HEK293 (cell line): ENCODE measurements around the gene LTB4R.

Source experiments
- CTCF ChIP-seq: fragments of 450-650 bp; formaldehyde crosslinking; IDR thresholded peaks from 2 replicates; pipeline ENCODE4 v1.5.1; 2016; ENCODE audit warnings: missing biosample characterization, missing genetic modification characterization
- PRDM1 ChIP-seq: fragments of 450-650 bp; formaldehyde crosslinking; IDR thresholded peaks from 2 replicates; pipeline ENCODE4; 2016; ENCODE audit warnings: missing biosample characterization, missing genetic modification characterization
- REST ChIP-seq: fragments of 450-650 bp; formaldehyde crosslinking; IDR thresholded peaks from 2 replicates; pipeline ENCODE4 v1.5.1; 2016; ENCODE audit warnings: missing biosample characterization, missing genetic modification characterization
- TCF7L2 ChIP-seq: IDR thresholded peaks from 2 replicates; pipeline ENCODE4 v1.6.1; 2011; ENCODE audit warnings: low read depth, mild to moderate bottlenecking, inconsistent platforms, low read length, moderate library complexity, borderline replicate concordance
- TSHZ1 ChIP-seq: fragments of 450-650 bp; formaldehyde crosslinking; IDR thresholded peaks from 2 replicates; pipeline ENCODE4 v1.5.1; 2016; ENCODE audit warnings: missing biosample characterization, missing genetic modification characterization, borderline replicate concordance
- ZBTB49 ChIP-seq: fragments of 450-650 bp; formaldehyde crosslinking; IDR thresholded peaks from 2 replicates; pipeline ENCODE4 v1.5.1; 2016; ENCODE audit warnings: missing biosample characterization, missing genetic modification characterization, low read depth
- ZNF23 ChIP-seq: fragments of 450-650 bp; formaldehyde crosslinking; IDR thresholded peaks from 2 replicates; pipeline ENCODE4 v1.5.1; 2016; ENCODE audit warnings: missing biosample characterization, missing genetic modification characterization, borderline replicate concordance
- ZNF274 ChIP-seq, 2 experiments: fragments of 200-500 bp in 1 of 2; fragments of 450-650 bp in 1 of 2; sonication (Bioruptor generic) in 1 of 2; formaldehyde crosslinking in 1 of 2; IDR thresholded peaks; 2 replicates each; pipeline versions ENCODE4 v1.5.1 to v1.6.1; 2014 to 2016; ENCODE audit warnings: borderline replicate concordance in 1 of 2, inconsistent platforms in 1 of 2, low read length in 1 of 2, missing biosample characterization in 1 of 2, missing genetic modification characterization in 1 of 2
- ZNF280C ChIP-seq: fragments of 450-650 bp; formaldehyde crosslinking; IDR thresholded peaks from 2 replicates; pipeline ENCODE4 v1.5.1; 2016; ENCODE audit warnings: missing biosample characterization, missing genetic modification characterization
- ZNF544 ChIP-seq: fragments of 450-650 bp; formaldehyde crosslinking; IDR thresholded peaks from 2 replicates; pipeline ENCODE4 v1.5.0; 2017; ENCODE audit warnings: missing biosample characterization, missing genetic modification characterization
- ZNF645 ChIP-seq: fragments of 450-650 bp; formaldehyde crosslinking; IDR thresholded peaks from 2 replicates; pipeline ENCODE4; 2016; ENCODE audit warnings: missing biosample characterization, missing genetic modification characterization
- ZSCAN23 ChIP-seq: fragments of 450-650 bp; formaldehyde crosslinking; IDR thresholded peaks from 2 replicates; pipeline ENCODE4 v1.5.1; 2016; ENCODE audit warnings: missing biosample characterization, missing genetic modification characterization

GRCh38 chr14:24277606-24278321 lies 33.5 kb upstream of the LTB4R start:
- TF ChIP-seq REST (tag by site-specific recombination) (no peak), CTCF (tag by site-specific recombination) (no peak), ZBTB49 (tag by site-specific recombination) (no peak), ZNF645 (tag by site-specific recombination) (no peak), TCF7L2 (no peak), ZNF23 (no peak), ZNF274 (IDR thresholded peaks at IDR 0.05; ENCODE audit: low read length) (no peak), ZNF274 (tag by site-specific recombination; IDR thresholded peaks at IDR 0.05; ENCODE audit: borderline replicate concordance) (no peak), PRDM1 (tag by site-specific recombination) (no peak), ZSCAN23 (tag by site-specific recombination) (no peak), TSHZ1 (tag by site-specific recombination) (no peak), ZNF280C (tag by site-specific recombination) (no peak), ZNF544 (tag by site-specific recombination) (no peak)
